GM21360 (cell line): Measurements from ENCODE around the gene ARHGAP24.
"Not testable (repeated sequence)": the region's sequence is repeated elsewhere in the genome, so short reads cannot be mapped to it uniquely, and the experiment has no call there.

Experiments used
- ATAC-seq: cut with Tn5 transposase; IDR thresholded peaks from one replicate; pipeline ENCODE4 v1.9.1; 2021; ENCODE audit warnings: mild to moderate bottlenecking, moderate library complexity; ENCODE audit not compliant: unreplicated experiment

Gene ARHGAP24

DNA sequence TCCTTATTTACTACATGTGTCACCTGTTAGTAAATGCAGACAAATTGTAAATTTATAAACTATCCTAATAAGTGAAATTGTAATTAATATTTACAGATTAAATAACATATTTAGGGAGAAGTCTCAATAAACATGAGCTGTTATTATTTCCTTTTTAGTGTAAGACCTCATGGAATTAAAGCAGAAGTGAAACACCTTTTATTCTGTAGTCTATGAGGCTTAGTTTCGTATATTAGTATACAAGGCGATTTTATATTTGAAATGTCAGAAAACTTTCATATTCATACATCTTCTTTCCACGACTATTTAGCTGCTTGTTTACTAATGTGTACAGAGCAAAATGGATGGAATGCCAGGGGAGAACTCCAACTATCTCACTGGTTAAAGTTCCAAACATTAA is 414.4 kb downstream of the ARHGAP24 start:
- ATAC-seq: no peak

- no peak for ATAC-seq
Observed at GRCh38 chr4:85895755-85896154, 420.8 kb downstream of the ARHGAP24 start.

DNA sequence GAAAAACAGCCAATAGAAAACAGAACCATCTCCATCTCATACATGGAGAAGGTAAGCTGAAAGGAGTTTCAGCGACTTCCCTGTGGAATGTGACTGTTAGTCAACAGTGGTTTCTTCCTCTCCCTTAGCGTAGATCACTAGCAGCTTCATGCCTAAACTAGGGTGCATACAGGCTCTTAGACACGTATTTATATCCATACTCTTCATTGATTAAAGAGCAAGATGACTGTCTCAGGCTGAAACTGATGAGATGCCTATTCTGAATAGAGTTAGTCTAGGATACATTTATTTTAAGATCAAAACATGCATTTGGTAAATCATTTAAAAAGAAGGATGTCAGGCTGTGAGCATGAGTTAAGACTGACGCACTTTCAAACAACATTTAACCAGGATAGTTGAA is 423.3 kb downstream of the ARHGAP24 start:
- ATAC-seq: no peak

DNA sequence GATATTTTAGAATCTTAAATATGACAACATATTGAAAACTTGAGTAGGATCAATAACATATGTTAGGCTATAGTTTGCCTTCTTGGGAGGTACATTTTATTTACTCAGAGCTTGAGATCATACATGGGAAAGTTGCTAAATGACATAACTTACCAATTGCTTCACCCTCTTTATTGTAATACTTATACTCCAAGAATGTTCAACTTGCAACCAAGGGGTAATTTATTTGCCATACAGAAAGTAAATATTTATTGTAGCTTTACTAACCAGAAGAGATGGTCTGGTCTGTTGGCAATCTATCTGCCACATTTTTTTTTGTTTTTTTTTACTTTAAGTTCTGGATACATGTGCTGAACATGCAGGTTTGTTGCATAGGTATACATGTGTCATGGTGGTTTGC is 426.6 kb downstream of the ARHGAP24 start:
- ATAC-seq: no peak

- not testable (repeated sequence) for ATAC-seq
Observed at GRCh38 chr4:85902647-85903046, 427.7 kb downstream of the ARHGAP24 start.

DNA sequence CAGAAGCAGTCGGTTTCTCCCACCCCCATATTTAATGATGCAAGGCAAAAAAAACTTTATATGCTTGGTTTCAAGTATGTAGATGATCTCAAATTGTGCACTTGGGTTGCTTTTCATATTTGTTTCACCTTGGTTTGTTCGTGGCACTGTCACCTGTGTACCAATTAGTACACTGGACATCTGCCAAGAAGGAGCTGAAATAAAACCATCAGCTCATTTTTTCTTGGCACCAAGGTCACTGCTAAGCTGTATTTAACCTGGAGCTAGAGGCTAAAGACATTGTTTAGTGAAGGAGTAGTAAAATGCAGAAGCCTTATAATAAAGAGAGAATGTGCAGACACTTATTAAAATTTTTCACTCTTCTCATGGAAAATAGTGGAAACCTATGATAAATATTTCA is 430.8 kb downstream of the ARHGAP24 start:
- ATAC-seq: no peak

GRCh38 chr4:85907001-85907400 is 432.1 kb downstream of the ARHGAP24 start:
- ATAC-seq: no peak

DNA sequence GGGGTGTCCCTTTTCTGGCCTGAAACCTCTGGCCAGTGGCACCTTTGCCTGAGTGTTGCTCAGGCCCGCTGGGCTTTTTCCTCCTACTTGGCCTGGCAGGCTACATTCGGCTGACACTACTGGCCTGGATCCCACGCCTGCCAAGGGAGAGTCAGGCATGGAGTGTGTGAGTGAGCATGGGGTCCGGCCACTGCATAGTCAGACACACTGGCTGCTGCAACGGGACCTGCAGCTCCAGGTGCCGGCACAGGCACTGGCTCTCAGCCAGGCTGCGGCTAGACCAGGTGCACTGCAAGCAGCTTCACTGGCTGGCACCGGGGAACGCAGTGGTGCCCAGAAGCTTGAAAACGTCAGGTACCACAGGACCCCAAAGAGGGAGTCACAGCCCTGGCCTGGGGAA is 434.9 kb downstream of the ARHGAP24 start:
- no peak for ATAC-seq

DNA sequence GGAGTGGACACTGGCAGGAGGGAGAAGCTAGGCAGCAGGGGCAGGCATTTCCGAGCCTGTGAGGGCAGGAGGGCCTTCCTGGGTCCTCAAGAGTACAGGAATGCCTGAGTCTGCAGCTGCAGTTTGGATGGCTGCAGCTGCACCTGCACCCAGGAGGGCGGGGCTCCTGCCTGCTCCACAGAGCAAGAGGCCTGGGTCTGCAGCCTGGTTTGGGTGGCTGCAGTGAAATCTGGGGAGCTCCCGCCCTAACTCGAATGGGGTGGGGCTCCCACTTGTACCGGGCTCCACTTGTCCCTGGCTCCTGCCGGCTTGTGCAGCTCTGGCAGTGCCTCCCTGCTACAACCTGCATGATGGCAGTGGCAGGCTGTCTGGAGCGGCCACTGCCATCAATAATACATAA is 436.0 kb downstream of the ARHGAP24 start:
- no peak for ATAC-seq

DNA sequence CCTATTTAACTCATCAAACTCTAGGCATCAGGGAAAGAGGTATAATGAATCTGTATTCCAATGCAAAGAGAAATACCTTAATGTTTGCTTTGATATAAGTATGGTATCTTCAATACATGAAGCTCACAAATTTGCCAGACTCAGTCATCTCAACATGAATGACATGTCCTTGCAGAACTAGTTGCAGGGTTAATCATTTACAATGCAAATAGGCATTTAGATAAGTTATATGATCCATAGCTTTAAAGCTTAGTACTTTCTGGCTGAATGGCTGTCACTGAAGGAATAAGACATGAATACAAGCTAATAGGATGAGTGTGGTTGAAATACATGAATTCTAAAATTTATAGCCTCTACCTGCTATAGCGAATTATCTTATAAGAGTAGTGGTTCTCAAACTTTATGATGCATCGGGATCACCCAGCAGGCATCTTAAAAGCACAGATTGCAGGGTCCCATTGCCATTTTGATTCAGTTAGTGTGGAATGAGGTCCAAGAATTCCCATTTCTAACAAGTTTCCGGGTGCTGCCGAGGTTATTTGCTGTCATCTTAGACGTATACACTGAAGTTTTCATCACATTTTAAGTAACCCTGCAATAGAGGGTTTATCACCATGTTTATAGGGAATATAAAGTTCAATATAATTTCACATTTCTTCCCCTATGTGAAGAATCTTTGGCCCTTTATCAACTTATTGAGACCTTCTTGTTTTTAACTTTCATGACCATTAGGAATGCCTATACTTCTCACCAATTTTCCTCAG is 439.2 kb downstream of the ARHGAP24 start:
- ATAC-seq: no peak

- not testable (repeated sequence) for ATAC-seq
Observed at GRCh38 chr4:85915570-85915969, 440.6 kb downstream of the ARHGAP24 start.

GRCh38 chr4:85919200-85919887 is 444.4 kb downstream of the ARHGAP24 start:
- no peak for ATAC-seq

DNA sequence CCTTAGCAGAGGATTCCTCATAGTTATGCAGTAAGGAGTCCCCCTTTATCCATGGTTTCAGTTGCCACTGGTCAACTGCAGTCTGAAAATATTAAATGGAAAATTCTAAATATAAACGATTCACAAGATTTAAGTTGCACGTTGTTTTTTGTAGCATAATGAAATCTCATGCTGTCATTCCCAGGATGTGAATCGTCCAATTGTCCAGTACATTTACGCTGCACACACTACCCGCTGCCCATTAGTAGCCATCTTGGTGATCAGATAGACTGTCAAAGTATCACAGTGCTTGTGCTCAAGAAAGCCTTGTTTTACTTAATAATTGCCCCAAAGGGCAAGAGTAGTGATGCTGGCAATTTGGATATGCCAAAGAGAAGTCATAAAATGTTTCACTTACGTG is 450.1 kb downstream of the ARHGAP24 start:
- no peak for ATAC-seq

DNA sequence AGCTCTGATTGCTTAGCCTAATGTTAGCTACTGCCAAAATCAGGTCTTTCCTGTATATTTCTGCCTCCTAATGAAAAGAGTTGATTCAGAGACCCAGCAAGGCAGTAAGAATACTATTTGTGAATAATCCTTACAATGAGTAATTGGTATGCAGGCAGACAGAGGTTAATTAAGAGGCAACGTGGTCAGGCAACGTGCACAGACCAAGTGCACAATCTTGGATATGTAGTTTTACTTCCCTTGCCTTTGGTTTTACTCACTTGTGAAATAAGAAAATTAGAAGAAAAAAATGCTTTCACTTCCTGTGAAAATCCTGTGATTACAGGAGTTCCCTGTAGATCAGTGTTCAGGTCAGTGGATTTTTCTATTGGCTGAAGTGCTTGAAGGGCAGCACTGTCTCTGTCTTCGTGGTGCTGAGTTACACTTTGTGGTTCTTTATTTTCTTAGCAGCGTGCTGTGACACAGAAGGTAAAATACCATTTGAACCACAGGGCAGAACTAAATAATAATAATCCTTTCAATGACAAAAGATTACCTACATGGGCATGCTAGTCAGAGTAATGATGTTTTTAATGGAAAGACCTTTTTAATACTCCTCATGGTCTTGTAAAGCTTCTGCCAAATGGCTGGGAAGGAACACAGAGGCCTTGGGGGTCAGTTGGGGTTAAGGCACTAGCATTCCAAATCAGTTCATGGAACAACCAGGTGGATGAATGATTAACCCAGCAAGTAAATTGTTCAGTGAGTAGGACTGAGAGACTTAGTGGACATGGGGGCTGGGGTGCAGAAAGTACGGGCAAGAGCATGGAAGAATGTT is 454.0 kb downstream of the ARHGAP24 start:
- no peak for ATAC-seq

GRCh38 chr4:85929961-85930665 is 455.2 kb downstream of the ARHGAP24 start:
- ATAC-seq: no peak

- no peak for ATAC-seq
Observed at GRCh38 chr4:85932500-85933290, 457.7 kb downstream of the ARHGAP24 start.

DNA sequence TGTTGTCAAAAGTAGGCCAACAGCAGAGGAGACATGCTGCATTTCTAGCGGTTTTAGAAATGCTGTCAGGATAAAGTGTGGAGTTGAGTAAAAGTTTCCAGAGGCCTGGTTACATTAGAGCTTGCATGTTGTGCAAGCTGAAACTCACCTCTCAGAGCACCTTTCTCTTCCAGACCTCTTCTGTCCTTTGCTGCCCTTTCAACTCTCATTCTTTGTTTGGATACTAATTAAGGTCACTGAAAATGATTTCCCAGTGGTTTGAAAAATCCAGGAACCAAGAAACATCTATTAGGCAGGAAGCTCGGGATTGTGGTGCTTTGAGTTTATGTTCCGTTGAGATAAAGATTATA is 458.3 kb downstream of the ARHGAP24 start:
- ATAC-seq: no peak

DNA sequence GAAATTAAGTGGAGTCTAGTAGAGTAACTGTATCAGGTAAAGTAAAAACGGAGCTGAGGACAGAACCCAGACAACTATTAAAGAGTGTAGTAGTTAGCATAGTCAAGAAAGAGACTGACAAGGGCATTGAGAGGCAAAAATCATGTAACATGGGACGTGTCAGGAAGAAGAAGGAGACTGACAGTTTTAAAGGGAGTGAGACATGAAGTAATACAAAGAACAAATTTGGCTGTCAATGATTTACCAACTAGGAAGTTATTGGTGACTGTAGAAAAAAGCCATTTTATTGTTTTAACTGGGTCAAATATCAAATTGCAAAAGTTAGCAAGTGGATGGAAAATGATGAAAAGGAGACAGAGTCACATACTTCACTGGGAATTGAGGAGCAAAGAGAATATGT is 462.6 kb downstream of the ARHGAP24 start:
- no peak for ATAC-seq

- no peak for ATAC-seq
Observed at GRCh38 chr4:85938062-85938461, 463.1 kb downstream of the ARHGAP24 start.

DNA sequence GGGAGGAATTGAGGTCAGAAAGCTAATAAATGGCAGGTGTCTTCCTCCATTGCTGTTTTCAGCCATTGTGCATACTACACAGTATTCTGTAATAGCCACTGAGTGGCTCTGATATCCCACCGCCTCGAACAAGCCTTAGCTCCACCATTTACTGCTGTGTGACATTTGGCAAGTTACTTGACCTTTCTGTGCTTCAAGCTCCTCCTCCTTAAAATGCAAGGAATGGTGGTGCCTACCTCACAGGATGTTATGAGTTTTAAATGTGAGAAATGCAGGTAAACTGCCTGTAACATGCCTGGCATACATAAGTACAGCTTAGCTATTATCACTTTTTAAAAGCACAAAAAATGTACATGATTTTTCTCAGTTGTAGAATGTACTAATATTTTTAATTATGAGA is 464.0 kb downstream of the ARHGAP24 start:
- no peak for ATAC-seq
